Right renal pelvis (tissue), 4 donors: Measurements from ENCODE around the gene DYNLRB1. TPM values are rescaled to one million over a fixed set of nuclear protein-coding genes. Genes with fewer than 3 reads are reported as not detected.

Experiments used
- DNase-seq, 4 donors: peaks; one replicate each; pipeline ENCODE4 v3.0.0-alpha.2; 2013; ENCODE audit warnings: low read depth in 4 of 4, low spot score in 3 of 4, missing footprints in 1 of 4
- polyA plus RNA-seq, 4 donors: library from polyadenylated mRNA; unstranded; fragments of 120-200 nt; gene quantifications; one replicate each; pipeline ENCODE4 v1.2.1, GENCODE V29; 2013; ENCODE audit not compliant: insufficient read length in 4 of 4

The DYNLRB1 gene
- polyA plus RNA-seq, 4 donors: 209 to 237 (median 218) TPM

DNA sequence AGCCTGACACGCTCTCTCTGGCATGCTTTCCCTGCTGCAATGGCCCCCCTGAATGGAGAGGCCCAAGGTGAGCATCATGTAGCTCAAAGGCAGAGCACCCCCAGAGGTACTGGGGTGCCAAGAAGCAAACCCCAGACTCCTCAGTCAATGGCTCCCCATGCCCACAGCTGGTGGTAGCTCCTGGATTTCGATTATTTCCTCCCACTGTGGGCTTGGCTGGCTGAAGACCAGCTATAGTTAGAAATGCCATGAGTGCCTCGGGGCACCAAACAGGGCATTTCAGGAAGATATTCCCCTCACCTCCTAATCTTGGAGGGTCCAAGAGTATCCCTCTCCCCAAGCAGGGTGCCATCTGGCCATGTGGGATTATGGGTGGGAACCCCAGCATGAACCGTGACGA, 59.0 kb downstream of the DYNLRB1 start:
- no peak for DNase-seq

- DNase-seq: no peak
These were observed 59.5 kb downstream of the DYNLRB1 start for GRCh38 chr20:34575756-34576155.

DNA sequence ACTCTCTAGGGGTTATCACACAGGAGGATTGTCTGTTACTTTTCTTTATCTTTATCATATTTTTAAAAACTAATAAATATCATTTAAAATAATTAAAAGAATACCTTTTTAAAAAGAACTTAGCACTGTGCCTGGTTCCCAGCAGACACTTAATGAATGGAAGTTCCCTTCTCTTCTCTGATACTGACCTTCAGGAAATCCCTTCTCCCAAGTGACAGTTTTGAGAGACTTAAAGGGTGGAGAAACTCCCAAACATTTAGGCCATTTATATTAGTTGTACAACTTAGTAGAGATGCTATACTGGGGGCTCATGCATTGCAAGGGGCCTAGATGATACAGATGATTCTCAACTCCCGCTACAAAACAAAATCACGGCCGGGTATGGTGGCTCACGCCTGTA, 60.8 kb downstream of the DYNLRB1 start:
- DNase-seq: no peak

DNA sequence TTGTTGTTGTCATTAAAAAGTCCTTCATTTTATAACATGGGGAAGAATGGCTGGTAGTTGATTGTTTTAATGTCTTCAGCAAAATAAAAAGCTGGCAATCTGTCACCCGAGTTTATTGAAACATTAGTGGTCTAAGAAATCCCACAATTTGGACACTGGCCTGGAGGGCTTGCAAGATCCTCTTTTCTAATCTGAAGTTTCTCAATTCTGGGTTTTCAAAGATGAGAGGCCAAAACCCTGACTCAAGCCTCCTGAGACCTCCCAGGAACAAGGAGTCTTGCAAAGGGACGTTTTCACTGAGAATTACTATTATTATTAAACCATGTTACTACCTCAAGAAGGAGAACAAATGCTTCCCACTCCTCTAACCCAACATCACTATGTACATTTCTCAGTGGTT, 61.8 kb downstream of the DYNLRB1 start:
- DNase-seq: no peak

GRCh38 chr20:34578521-34578920, 62.3 kb downstream of the DYNLRB1 start:
- no peak for DNase-seq

DNA sequence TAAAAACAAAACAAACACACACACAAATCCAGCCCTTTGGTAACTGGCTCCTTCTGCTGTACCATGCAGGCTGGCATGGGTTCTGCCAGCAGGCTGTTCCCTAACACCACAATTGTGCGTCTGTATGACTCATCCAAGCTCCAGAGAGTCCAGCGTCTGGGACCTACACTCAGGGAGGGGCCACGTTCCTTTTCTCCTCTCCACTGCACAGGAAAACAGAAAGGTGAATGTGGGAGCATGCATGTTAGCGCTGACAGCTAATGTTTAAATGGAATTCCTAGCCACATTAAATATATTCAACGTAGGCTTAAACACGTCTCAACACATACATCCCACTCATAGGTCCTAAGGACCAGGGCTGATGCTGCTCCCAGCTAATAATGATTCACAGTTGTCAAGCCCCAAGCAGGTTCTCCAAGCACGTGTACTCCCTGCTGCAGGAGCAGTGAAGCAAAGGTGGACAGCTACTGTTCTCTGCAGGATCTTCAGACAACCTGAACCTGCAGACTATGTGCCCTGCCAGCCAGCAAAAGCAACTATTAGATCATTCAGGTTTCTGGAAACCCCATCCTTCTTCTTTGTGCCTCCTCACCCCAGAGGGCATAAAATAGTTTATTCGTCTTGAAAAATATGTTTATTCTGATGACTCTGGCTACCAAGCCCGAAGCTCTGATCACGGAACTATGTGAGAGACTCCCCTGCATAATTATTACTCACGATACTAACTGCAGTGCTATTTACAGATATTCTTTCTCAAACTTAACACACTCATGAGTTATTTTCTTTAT, 63.2 kb downstream of the DYNLRB1 start:
- no peak for DNase-seq

DNA sequence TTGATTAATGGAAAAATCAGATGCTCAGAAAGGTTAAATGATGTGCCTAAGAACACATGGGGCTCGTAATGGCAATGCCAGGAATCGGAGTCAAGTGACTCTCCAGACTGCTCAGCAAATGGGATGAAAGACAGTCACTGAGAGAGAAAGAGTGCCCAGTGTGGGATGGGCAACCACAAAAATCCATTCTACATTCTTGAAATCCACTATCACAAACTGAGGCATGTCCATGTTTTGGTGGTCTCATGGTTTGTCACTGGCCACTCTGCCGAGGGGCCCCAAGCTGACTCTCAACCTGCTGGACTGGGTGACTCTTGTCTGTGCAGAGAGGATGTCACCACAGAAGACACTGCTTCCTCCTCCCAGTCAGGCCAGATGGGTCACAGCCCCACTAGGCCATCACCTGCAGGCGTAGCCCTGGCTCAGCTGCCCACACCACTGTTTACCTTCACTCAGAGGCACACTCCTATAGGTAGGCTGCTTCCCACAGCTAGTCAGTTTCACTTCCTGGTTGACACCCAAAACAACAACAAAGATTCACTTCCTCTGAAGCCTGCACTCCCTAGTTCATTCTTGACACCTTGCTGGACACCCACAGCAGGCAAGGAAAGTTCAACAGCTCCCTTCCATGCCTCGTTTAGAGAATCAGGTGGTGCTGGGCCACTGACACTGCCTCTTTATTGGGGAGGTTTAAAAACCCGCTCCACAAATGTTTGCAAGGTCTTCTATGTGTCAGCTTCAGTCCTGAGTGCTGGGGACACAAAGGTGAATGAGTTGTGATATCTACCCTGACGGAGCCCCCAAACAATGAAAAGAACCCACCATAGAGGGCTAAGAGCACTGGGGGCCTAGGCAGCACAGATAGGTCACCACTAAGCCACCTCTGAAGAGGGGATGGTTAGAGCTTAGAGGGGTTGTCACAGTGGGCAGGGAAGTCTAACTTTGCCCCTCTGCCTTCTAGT, 64.0 kb downstream of the DYNLRB1 start:
- no peak for DNase-seq

- DNase-seq: no peak
These were observed 65.3 kb downstream of the DYNLRB1 start for GRCh38 chr20:34581341-34582184.

- no peak for DNase-seq
These were observed 66.0 kb downstream of the DYNLRB1 start for GRCh38 chr20:34582221-34582620.

GRCh38 chr20:34582911-34583310, 66.7 kb downstream of the DYNLRB1 start:
- DNase-seq: no peak

DNA sequence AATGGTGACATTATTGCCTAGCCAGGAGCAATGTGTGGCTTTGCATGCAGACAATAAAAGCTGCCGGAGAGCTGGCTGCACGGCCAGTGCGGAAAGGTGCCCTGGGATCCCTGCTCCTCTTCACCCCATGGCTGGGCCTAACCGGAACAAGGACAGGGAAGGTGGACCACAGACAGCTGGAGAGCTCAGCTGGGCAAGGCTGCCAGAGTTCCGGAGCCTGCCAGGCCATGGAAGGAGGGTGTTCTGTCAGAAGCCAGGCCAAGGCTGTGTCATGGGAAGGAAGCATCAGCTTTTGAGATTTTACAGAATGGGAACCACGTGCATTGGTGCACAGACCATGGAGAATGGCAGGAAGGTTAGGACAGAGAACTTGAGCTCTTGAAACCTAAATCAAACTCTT, 67.3 kb downstream of the DYNLRB1 start:
- DNase-seq: no peak

- no peak for DNase-seq
These were observed 68.8 kb downstream of the DYNLRB1 start for GRCh38 chr20:34585019-34585418.

DNA sequence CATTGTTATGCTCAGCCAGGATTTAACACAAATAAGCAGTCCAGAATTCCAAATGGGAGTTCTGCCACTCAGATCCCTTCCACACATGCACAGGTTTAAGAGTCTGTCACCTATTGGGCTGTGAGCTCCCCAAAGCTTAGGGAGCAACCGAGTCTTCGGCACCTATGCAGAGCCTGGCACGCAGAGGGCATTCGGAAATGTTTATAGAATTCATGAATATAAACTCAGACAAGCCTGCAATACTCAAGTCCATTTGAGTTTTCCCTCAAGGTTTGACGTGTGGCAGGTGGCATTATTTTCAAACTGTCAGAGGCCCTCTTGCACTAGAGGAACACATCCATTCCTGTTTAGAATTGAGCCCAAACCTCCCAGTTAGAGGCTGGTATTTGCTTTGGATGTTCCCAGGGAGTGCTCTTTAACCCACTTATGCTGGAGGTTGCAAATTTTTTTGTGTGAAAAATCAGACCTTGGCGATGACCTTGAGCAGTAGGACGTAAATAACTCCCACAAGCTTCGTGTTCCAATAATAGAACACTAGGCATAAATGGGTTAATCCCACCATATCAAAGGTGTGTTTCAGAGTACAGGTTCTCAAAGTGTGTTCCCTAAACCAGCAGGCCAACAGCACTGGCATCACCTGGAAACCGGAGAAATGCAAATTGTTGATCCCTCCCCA, 70.4 kb downstream of the DYNLRB1 start:
- DNase-seq: no peak

Other genes starting within 250 kb of the DYNLRB1 start
- gene AHCY, start 213.1 kb upstream of the DYNLRB1 start, polyA plus RNA-seq: 100 to 1,000 TPM; 172 to 211 (median 186) TPM
- gene ITCH, start 153.1 kb upstream of the DYNLRB1 start, polyA plus RNA-seq: 10 to 100 TPM; 40.6 to 54.5 (median 50.3) TPM
- gene MAP1LC3A, start 42.3 kb downstream of the DYNLRB1 start, polyA plus RNA-seq: 10 to 100 TPM; 21.6 to 40.7 (median 24.0) TPM
- gene PIGU, start 160.7 kb downstream of the DYNLRB1 start, polyA plus RNA-seq: 10 to 100 TPM; 39.0 to 45.3 (median 44.2) TPM
- gene TP53INP2, start 187.9 kb downstream of the DYNLRB1 start, polyA plus RNA-seq: 10 to 100 TPM; 12.8 to 14.7 (median 13.6) TPM